ENCODE results near the gene CXCR3.
"Not testable (repeated sequence)": the region's sequence is repeated elsewhere in the genome, so short reads cannot be mapped to it uniquely, and the experiment has no call there.

The CXCR3 gene

DNA sequence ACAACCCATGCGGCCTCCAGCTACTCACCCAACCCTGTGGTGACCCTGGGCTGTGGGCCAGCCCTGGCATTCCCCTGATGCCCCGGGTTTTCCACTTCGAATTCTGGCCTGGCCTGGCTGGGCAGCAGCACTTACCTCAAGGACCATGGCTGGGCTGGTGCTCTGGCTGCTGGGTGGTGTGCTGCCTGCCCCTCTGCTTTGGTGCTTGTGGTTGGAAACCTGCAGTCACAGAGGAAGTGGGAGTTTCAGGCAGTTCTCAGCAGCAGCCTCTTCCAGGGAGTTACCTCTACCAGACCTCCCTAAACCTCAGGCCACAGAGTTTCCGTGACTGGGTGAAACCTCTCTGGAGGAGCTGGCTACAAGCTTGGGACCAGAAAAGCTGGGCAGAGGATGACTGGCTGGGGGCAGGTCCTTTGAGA is at the start of gene CXCR3:
TSS of gene CXCR3 (minus strand) at position 209 of the 419 bp plus-strand sequence. CDS start at position 147, 62 bp downstream.
- DNase-seq: no peak

- DNase-seq: no peak
Observed at GRCh38 chrX:71667328-71668247, 49.3 kb upstream of the CXCR3 start, which contains the start of gene LOC101059915. LOC101059915 (plus strand) TSS chrX:71667546.

GRCh38 chrX:71666240-71667223 is 48.2 kb upstream of the CXCR3 start:
- DNase-seq: no peak

DNA sequence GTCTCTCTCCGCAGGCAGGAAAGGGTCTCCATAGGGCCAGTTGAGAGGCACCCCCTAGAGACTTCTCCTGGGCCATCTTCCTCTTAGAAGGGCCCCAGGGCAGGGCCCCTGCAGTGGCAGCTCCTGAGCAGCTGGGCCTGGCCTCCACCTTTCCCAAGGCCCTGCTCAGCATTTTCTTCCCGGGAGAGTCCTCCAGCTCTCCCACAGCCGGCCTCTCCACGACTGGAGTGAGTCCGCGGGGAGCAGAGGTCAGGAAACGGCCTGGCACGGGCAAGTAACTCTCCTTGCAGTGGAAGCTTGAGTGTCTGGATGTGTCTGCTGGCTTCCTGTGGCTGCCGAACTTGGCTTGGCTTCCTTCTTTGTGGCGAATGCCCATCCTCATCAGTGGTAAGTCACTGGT is 47.4 kb upstream of the CXCR3 start:
- no peak for DNase-seq

DNA sequence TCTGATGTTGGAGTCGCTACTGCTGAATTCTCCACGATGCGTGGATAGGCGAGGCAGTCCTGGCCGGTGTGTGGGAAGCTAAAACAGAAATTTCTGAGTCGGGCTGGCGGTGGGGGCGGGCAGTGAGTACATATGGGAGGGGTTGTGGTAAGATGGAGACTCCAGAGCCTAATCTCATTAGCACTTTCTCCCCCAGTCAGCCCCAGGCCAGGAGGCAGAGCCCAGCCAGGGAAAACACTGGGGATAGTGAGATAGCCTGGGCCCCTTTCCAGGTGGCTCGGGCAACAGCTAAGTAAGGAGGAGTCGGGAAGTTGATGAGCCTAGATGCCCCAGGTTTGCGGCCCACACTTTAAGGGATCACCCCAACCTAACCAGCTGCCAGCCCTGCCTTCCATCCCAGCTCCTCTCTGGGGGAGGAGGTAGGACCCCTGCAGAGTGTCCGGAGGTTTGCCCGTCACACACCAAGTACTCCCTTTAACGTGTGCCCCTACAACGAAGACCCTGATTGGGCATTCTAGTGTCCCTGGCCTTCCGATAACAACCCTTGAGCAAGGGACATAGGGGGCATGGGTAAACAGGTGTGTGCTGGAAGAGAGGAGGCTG is 46.7 kb upstream of the CXCR3 start:
- DNase-seq: no peak

DNA sequence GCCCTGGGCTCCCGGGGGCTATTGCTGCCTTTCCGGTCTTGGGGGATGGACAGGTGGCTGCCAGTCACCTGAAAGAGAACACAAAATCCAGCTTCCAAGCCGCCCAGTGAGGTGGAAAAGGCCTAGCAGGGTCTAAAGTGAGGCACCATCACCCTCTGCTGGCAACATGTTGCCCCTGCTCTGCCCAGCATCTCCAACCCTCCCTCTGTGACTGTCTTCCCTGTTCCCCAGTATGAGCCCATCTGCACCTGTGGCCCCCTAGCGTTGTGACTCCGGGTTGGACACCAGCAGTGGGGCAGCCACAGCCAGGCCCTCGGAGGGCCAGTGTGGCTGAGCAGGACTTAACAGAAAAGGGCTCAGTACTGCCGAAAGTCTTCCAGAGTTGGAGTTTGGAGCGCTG is 45.9 kb upstream of the CXCR3 start:
- peak; percentile 3 to 10 for DNase-seq

DNA sequence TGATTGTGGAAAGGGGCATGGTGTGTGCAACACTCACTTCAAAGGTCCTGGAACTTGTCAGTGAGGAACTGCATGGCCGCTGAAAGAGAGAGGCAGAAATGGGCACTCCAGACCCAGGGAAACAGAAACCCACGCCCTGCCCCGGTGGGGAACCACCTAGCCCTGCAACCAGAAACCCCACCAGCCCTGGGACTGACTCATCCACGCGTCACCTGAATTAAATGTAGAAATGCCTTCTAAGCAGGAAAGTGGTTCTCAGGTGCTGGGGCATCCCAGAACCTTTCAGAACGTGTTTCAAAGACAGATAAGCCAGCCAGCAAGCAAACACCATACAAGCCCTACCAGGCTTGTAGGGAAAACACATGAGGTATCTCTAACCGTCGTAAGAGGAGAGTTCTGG is 44.9 kb upstream of the CXCR3 start:
- DNase-seq: not testable (repeated sequence)

GRCh38 chrX:71662654-71663053 is 44.3 kb upstream of the CXCR3 start:
- not testable (repeated sequence) for DNase-seq

- DNase-seq: no peak
Observed at GRCh38 chrX:71661919-71662318, 43.6 kb upstream of the CXCR3 start.

- DNase-seq: no peak
Observed at GRCh38 chrX:71660562-71661416, 42.5 kb upstream of the CXCR3 start.

DNA sequence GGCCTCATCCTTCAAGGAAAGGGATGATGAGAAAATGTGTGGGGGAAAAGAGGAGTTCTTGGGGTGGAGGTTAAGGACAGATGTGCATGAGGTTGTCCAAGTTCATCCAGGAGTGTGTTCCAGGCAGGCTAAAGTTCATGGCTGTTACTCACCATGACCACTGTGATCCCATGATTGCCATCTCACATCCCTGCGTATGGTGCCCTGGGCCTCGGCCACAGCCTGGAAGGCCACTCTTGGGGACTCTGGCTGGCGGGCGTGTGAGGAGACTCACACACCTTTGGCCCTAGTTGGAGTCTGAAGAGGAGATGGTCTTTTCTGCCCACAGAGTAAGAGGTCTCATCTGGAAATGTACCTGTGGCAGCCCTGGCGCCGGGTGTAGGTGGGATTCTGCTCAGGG is 41.6 kb upstream of the CXCR3 start:
- DNase-seq: no peak

DNA sequence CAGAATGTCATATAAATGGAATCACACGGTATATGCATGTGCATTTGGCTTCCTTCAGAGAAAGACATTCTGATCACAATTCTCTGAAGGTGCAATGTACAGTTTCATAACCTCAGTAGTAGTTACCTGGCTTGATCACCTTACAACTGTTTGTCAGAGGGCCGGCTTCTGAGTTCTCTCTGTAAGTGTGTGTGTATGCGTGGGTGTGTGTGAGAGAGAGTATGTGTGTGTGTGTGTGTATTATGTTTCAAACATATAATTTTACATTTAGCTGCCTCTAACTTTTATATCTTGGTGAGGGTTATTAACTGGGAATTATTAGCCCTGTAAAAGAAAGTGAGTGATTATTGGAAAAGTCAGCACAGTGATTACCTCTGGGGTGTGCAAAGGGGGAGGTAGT is 41.0 kb upstream of the CXCR3 start:
- DNase-seq: no peak

- DNase-seq: no peak
Observed at GRCh38 chrX:71657267-71657666, 39.0 kb upstream of the CXCR3 start.

GRCh38 chrX:71653344-71653743 is 35.0 kb upstream of the CXCR3 start:
- no peak for DNase-seq

DNA sequence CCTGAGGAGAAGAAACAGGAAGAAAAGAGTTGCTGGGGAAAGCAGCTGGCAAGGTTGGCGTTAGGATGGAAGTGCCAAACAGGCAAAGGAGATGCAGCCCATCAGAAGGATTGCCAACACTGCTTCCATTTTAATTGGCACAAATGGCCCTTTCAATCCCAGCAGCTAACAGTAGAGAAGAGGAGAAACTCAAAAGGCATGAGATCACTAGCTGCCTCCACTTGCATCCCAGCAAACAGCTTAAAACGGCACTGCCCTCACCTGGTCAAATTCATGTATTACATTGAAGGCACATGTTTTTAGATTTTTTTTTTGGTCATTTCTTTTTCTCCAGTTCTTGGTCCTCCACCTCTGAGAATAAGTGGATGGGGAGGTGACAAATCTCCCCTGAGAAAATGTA is 34.1 kb upstream of the CXCR3 start:
- peak; percentile 16 to 39 for DNase-seq

DNA sequence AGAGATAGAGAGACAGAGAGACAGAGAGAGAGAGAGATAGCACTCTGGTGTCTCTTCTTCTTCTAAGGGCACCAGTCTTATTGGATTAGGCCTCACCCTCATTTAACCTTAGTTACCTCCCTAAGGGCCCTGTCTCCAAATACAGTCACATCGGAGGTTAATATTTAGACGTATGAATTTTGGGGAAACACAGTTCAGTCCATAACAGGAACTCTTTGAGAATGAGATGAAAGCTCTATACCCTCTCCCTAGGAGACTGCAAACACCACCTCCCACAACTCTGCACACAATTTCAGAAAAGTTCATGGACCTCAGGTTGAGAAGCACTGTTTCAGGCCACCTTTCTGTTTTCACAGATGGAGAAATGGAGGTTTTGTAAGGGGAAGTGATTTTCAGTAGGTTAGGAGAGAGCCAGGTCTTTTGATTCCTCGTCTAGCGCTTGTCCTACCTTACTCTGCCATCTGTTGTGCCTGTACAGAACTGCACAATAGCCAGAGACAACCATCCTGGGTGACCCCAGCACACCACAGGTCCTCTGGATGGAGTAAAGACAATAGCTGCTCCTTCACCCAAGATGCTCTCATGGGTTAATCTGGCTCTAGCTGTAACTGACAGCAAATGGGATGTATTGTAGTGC is 32.1 kb upstream of the CXCR3 start:
- DNase-seq: no peak

- not testable (repeated sequence) for DNase-seq
Observed at GRCh38 chrX:71644406-71644805, 26.1 kb upstream of the CXCR3 start.

DNA sequence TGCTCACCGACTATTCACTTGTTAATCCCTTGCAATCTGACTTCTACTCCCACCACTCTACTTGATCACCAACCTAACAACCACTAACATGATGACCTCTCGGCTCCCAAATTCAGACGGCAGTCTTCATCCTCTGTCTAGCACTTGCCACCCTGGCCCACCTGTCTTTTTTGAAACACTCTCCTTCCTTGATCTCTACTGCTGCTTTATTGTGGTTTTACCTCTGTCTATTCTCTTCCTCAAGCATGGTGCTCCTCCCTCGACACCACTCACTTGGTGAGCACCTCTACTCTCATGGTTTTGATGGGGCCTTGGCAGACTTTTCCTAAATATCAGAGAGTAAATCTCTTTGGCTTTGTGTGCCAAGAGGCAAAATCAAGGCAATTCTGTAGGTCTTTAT is 21.7 kb upstream of the CXCR3 start:
- DNase-seq: no peak

DNA sequence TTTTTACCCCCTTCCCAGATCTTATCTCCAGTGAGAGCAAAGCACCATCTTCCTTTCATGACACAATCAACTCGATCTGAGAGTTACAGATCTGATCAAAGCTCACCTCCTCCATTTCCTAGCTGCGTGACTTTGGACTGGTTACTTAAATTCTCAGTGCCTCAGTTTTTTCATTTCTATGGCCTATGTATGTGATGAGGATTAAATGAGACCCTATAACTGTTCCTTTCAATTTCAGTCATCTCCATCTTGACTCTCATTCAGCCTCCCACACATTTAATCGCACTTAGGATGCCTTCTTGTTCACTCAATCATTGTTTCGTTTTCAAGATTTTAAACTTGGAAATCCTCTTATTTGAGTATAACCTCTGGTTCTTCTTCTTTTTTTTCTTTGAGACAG is 20.1 kb upstream of the CXCR3 start:
- no peak for DNase-seq

DNA sequence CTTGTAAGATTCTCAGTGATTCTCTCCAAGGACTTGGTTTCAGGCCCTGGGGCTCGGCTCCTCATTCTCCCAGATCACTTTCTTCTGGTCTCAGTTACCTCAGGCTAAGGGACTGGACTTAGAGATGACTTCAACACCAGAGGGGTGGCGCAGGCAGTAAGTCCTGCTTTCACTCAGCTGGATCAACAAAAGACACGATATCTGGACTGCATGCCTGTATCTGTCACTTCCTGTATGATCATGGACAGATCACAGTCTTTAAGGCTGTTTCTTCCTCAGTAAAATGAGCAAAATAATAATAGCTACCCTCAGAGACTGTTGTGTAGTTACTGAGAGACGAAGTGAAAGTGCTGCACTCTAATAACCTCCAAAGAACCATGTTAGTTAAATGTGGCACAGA is 19.5 kb upstream of the CXCR3 start:
- no peak for DNase-seq

- DNase-seq: no peak
Observed at GRCh38 chrX:71637253-71637618, 18.9 kb upstream of the CXCR3 start.
